ENCODE data around the gene MYOG.
A peak's percentile ranks its signal among the peaks of the same experiment; 100 is the strongest.

Gene MYOG

DNA sequence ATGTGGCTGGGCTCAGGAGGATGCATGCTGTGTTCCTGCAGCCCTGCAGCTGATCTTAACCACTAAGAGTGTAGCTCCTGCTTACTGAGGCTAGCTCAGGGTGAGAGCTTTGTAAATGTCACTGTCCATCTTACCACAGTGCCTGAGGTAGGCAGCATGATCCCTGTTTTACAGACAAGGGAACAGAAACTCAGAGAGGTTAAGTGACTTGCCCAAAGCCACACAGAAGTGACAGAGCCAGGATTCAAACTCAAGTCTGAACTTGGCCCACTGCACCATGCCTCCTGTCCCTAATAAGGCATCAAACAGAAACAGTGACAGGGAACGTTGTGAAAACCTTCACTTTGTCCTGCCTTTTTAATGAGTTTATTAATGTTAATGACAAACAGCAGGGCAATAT lies 31.6 kb downstream of the MYOG start:
- Mint-ChIP-seq H3K27me3 (ENCODE audit: low read depth) (peaks cover 11% of the 10 kb centered on the region), H3K27ac (peak overlapping the region in 1 of 3 experiments; percentile 62), H3K36me3 (ENCODE audit: low read depth) (peaks cover 12% of the 10 kb centered on the region), H3K4me1 (peaks cover 76% of the 10 kb centered on the region), H3K4me3 (peak overlapping the region in 2 of 3 experiments; percentile 13 to 15), H3K9me3 (no peaks in the 10 kb centered on the region)
- TF ChIP-seq, protein P1, sequence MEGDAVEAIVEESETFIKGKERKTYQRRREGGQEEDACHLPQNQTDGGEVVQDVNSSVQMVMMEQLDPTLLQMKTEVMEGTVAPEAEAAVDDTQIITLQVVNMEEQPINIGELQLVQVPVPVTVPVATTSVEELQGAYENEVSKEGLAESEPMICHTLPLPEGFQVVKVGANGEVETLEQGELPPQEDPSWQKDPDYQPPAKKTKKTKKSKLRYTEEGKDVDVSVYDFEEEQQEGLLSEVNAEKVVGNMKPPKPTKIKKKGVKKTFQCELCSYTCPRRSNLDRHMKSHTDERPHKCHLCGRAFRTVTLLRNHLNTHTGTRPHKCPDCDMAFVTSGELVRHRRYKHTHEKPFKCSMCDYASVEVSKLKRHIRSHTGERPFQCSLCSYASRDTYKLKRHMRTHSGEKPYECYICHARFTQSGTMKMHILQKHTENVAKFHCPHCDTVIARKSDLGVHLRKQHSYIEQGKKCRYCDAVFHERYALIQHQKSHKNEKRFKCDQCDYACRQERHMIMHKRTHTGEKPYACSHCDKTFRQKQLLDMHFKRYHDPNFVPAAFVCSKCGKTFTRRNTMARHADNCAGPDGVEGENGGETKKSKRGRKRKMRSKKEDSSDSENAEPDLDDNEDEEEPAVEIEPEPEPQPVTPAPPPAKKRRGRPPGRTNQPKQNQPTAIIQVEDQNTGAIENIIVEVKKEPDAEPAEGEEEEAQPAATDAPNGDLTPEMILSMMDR (IDR thresholded peaks at IDR 0.05; ENCODE audit: unreplicated experiment in 3 of 3) = no peak

GRCh38 chr1:203052601-203053000 lies 33.2 kb downstream of the MYOG start:
- peaks cover 16% of the 10 kb centered on the region for H3K36me3 Mint-ChIP-seq (ENCODE audit: low read depth)
- peaks cover 11% of the 10 kb centered on the region for H3K27me3 Mint-ChIP-seq (ENCODE audit: low read depth)
- peaks cover 77% of the 10 kb centered on the region for H3K4me1 Mint-ChIP-seq
- H3K27ac Mint-ChIP-seq = peak overlapping the region; percentile 67 to 76 (median 68)
- peak overlapping the region in 2 of 3 experiments; percentile 57 to 65 for H3K4me3 Mint-ChIP-seq
- TF ChIP-seq, protein P1 (IDR thresholded peaks at IDR 0.05; ENCODE audit: unreplicated experiment in 3 of 3) = no peak
- H3K9me3 Mint-ChIP-seq = no peaks in the 10 kb centered on the region

GRCh38 chr1:203051841-203052324 lies 33.9 kb downstream of the MYOG start:
- Mint-ChIP-seq H3K27ac (peak overlapping the region; percentile 67 to 76 (median 68)), H3K4me3 (peak overlapping the region in 2 of 3 experiments; percentile 10 to 65)

GRCh38 chr1:203050826-203051225 lies 35.0 kb downstream of the MYOG start:
- Mint-ChIP-seq H3K27me3 (ENCODE audit: low read depth) (peaks cover 11% of the 10 kb centered on the region), H3K36me3 (ENCODE audit: low read depth) (peaks cover 23% of the 10 kb centered on the region), H3K4me1 (peaks cover 76% of the 10 kb centered on the region), H3K27ac (peak overlapping the region in 2 of 3 experiments; percentile 67 to 68), H3K4me3 (peak overlapping the region in 1 of 3 experiments; percentile 65), H3K9me3 (no peaks in the 10 kb centered on the region)
- TF ChIP-seq, protein P1 (IDR thresholded peaks at IDR 0.05; ENCODE audit: unreplicated experiment in 3 of 3) = no peak

More at GRCh38 chr1:203051841-203052324, 33.9 kb downstream of the MYOG start:
- H3K9me3 Mint-ChIP-seq = no peaks in the 10 kb centered on the region
- TF ChIP-seq, protein P1 (IDR thresholded peaks at IDR 0.05; ENCODE audit: unreplicated experiment in 3 of 3) = no peak
- peaks cover 77% of the 10 kb centered on the region for H3K4me1 Mint-ChIP-seq
- H3K27me3 Mint-ChIP-seq (ENCODE audit: low read depth) = peaks cover 11% of the 10 kb centered on the region
- H3K36me3 Mint-ChIP-seq (ENCODE audit: low read depth) = peaks cover 23% of the 10 kb centered on the region

DNA sequence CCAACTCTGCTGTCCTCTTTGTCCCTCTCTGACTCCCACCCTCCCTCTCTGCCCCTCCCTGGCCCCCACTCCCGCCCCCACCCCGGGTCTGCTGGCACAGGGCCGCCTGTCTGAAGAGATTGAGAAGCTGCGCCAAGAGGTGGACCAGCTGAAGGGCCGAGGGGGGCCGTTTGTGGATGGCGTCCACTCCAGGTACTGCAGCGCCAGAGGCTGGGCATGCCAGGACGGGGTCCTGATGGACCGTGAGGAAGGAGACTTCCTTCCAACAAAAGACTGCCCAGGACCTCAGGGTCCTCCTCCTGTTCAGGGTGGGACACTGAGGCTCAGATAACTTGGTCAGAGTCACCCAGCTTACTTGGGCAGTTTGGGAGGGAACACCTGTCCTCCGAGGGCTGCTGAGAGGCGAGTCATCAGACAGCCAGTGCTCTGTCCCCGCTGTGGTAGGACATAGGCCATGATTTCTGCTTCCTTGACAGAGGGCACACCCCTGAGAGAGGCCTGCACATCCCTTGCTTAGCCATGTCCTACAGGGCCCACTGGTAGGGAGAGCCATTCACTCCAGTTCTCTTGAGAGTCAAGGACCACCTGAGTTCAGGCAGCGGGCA lies 36.1 kb downstream of the MYOG start:
- Mint-ChIP-seq H3K36me3 (ENCODE audit: low read depth) (peaks cover 26% of the 10 kb centered on the region), H3K4me3 (no peak overlapping the region), H3K4me1 (peaks cover 77% of the 10 kb centered on the region), H3K9me3 (no peaks in the 10 kb centered on the region), H3K27ac (no peak overlapping the region), H3K27me3 (ENCODE audit: low read depth) (peaks cover 11% of the 10 kb centered on the region)
- TF ChIP-seq, protein P1 (IDR thresholded peaks at IDR 0.05; ENCODE audit: unreplicated experiment in 3 of 3) = no peak

DNA sequence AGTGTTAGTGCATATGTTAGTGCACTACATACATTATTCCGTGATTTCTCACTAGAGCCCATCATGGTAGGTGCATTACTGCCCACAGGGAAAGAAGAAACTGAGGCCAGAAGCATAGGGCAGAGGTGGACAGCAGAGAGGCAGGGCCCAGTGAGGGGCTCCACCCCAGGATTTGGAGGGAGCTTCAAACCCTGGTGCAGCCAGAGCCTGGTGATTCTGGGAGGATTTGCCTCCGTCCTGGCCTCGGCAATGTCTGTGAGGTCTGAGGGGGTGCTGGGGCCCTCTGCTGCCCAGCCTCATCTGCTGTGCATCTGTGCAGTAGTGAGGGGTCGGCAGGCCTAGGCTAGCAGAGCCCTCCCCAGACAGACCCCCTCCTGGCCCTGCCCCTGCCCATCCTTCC lies 36.7 kb downstream of the MYOG start:
- no peaks in the 10 kb centered on the region for H3K9me3 Mint-ChIP-seq
- peaks cover 77% of the 10 kb centered on the region for H3K4me1 Mint-ChIP-seq
- H3K4me3 Mint-ChIP-seq = peak overlapping the region in 1 of 3 experiments; percentile 49
- TF ChIP-seq, protein P1 (IDR thresholded peaks at IDR 0.05; ENCODE audit: unreplicated experiment in 3 of 3) = no peak
- peak overlapping the region in 1 of 3 experiments; percentile 15 for H3K27ac Mint-ChIP-seq
- H3K36me3 Mint-ChIP-seq (ENCODE audit: low read depth) = peaks cover 25% of the 10 kb centered on the region
- H3K27me3 Mint-ChIP-seq (ENCODE audit: low read depth) = peaks cover 11% of the 10 kb centered on the region
